GM12878 (cell line): ENCODE measurements around the gene RPL13A. TPM values are rescaled to one million over a fixed set of nuclear protein-coding genes. Genes with fewer than 3 reads are reported as not detected.

Source experiments
- ATAC-seq: fragments of 200-7000 bp; cut with Tn5 transposase; 3 replicates; pipeline ENCODE4 v1.9.1; 2020; ENCODE audit warnings: mild to moderate bottlenecking, moderate library complexity
- BruUV-seq: library from RNA; stranded (reverse); fragments of 400-500 nt; replicated peaks from 2 replicates; lab custom pipeline; 2021; lab: Mats Ljungman, UMichigan
- CTCF ChIA-PET: fragments of 300-600 bp; sonication (Branson Sonifier 250); formaldehyde crosslinking; extraction: SDS; loops from one replicate; lab custom pipeline; 2021; ENCODE audit warnings: inconsistent platforms; lab: Yijun Ruan, JAX
- POLR2A ChIA-PET: fragments of 350-600 bp; formaldehyde crosslinking; extraction: SDS; loops from one replicate; lab custom pipeline; 2021; ENCODE audit warnings: inconsistent platforms; lab: Charles Lee
- RAD21 ChIA-PET: fragments of 300-600 bp; sonication (Branson Sonifier 250); formaldehyde crosslinking; loops from one replicate; lab custom pipeline; 2023; ENCODE audit warnings: antibody characterized with exemption; ENCODE audit not compliant: unreplicated experiment; lab: Charles Lee
- SMC1A ChIA-PET: fragments of 300-600 bp; sonication (Branson Sonifier 250); formaldehyde crosslinking; loops from one replicate; lab custom pipeline; 2023; ENCODE audit not compliant: unreplicated experiment, uncharacterized antibody; lab: Charles Lee
- DNase-seq: peaks from one replicate; pipeline ENCODE4 v3.0.0-alpha.2; 2011; ENCODE audit warnings: low read depth, low spot score
- FAIRE-seq: peaks from 3 replicates; lab custom pipeline; 2011; peaks lifted over from hg19 to GRCh38; lab: Jason Lieb, UNC
- H2AFZ ChIP-seq: 2 replicates; pipeline ENCODE4 v1.6.0; 2011; ENCODE audit warnings: low read depth, low read length, control low read depth; ENCODE audit not compliant: control insufficient read depth
- H3K27ac ChIP-seq: 2 replicates; pipeline ENCODE4 v1.5.1; 2011; ENCODE audit warnings: control low read depth; ENCODE audit not compliant: control insufficient read depth, insufficient read depth
- H3K27me3 ChIP-seq, 2 experiments: replicated peaks in 1 of 2; 2 replicates each; pipeline versions ENCODE4 v1.6.0 to v1.6.1; 2011; ENCODE audit warnings: low read length in 1 of 2; ENCODE audit not compliant: control insufficient read depth in 2 of 2, insufficient read depth in 2 of 2
- H3K36me3 ChIP-seq, 2 experiments: 2 replicates each; pipeline ENCODE4 v1.5.1; 2011; ENCODE audit warnings: low read length in 1 of 2; ENCODE audit not compliant: control insufficient read depth in 2 of 2, insufficient read depth in 2 of 2
- H3K4me1 ChIP-seq: 2 replicates; pipeline ENCODE4 v1.6.1; 2011; ENCODE audit warnings: mild to moderate bottlenecking, low read length, moderate library complexity, mixed read lengths; ENCODE audit not compliant: control insufficient read depth, insufficient read depth
- H3K4me2 ChIP-seq: 2 replicates; pipeline ENCODE4 v1.6.0; 2011; ENCODE audit warnings: control low read depth; ENCODE audit not compliant: control insufficient read depth, insufficient read depth
- H3K4me3 ChIP-seq: fragments of 200-600 bp; sonication (generic); 2 replicates; pipeline ENCODE4 v1.5.1; 2016
- H3K79me2 ChIP-seq: 2 replicates; pipeline ENCODE4 v1.6.0; 2011; ENCODE audit warnings: low read length; ENCODE audit not compliant: control insufficient read depth, insufficient read depth
- H3K9ac ChIP-seq: 2 replicates; pipeline ENCODE4 v1.8.0; 2011; ENCODE audit warnings: low read length, control low read depth, mixed read lengths; ENCODE audit not compliant: control insufficient read depth, insufficient read depth
- H3K9me3 ChIP-seq: replicated peaks from 3 replicates; pipeline ENCODE4 v1.5.1; 2011; ENCODE audit warnings: mild to moderate bottlenecking, low read length; ENCODE audit not compliant: control insufficient read depth, insufficient read depth
- H4K20me1 ChIP-seq: 2 replicates; pipeline ENCODE4 v1.6.0; 2011; ENCODE audit not compliant: control insufficient read depth, insufficient read depth
- CBX3 ChIP-seq: fragments of 200-600 bp; sonication (generic); IDR thresholded peaks from 2 replicates; pipeline ENCODE4 v1.6.1; 2016; ENCODE audit warnings: low read depth, borderline replicate concordance
- CREB1 ChIP-seq: IDR thresholded peaks from 2 replicates; pipeline ENCODE4 v1.6.1; 2012; ENCODE audit warnings: low read depth, mild to moderate bottlenecking, inconsistent platforms
- EGR1 ChIP-seq, 2 experiments: IDR thresholded peaks; 1 replicate in 1 of 2; 2 replicates in 1 of 2; pipeline ENCODE4 v1.6.1; 2011 to 2012; ENCODE audit warnings: low read depth in 2 of 2, low read length in 2 of 2, borderline replicate concordance in 1 of 2, mild to moderate bottlenecking in 1 of 2, moderate library complexity in 1 of 2
- NFXL1 ChIP-seq: fragments of 450-650 bp; IDR thresholded peaks from 2 replicates; pipeline ENCODE4 v1.6.1; 2017; ENCODE audit warnings: antibody characterized with exemption, mild to moderate bottlenecking, borderline replicate concordance
- NR2C2 ChIP-seq: IDR thresholded peaks from 2 replicates; pipeline ENCODE4 v1.6.1; 2011; ENCODE audit warnings: borderline replicate concordance, low read depth; ENCODE audit not compliant: control insufficient read depth, insufficient read length
- PML ChIP-seq: IDR thresholded peaks from 2 replicates; pipeline ENCODE4 v1.6.1; 2012; ENCODE audit warnings: low read length, inconsistent platforms
- RAD21 ChIP-seq: IDR thresholded peaks from 2 replicates; pipeline ENCODE4 v1.6.1; 2011; ENCODE audit warnings: mild to moderate bottlenecking, low read depth, low read length, moderate library complexity; ENCODE audit not compliant: insufficient read depth
- RB1 ChIP-seq: fragments of 450-650 bp; formaldehyde crosslinking; IDR thresholded peaks from 2 replicates; pipeline ENCODE4 v1.6.1; 2017; ENCODE audit warnings: mild to moderate bottlenecking, borderline replicate concordance
- SMAD5 ChIP-seq: IDR thresholded peaks from 2 replicates; pipeline ENCODE4 v1.6.1; 2016; ENCODE audit warnings: antibody characterized with exemption, low read depth
- SPI1 ChIP-seq: IDR thresholded peaks from 2 replicates; pipeline ENCODE4 v1.6.1; 2011; ENCODE audit warnings: low read depth, mild to moderate bottlenecking, low read length, moderate library complexity, borderline replicate concordance; ENCODE audit not compliant: insufficient read depth
- YY1 ChIP-seq: IDR thresholded peaks from 2 replicates; pipeline ENCODE4 v1.6.1; 2011; ENCODE audit warnings: low read depth, mild to moderate bottlenecking, low read length
- ZNF24 ChIP-seq: fragments of 450-650 bp; IDR thresholded peaks from 2 replicates; pipeline ENCODE4 v1.6.1; 2017; ENCODE audit warnings: antibody characterized with exemption, mild to moderate bottlenecking
- WGBS: methylation state at CpG from one replicate; pipeline ENCODE4 v1.1.6; 2016; ENCODE audit warnings: low lambda C conversion rate; ENCODE audit not compliant: insufficient replicate concordance, insufficient coverage; ENCODE audit errors: missing lambda C conversion rate; 5-methylcytosine and 5-hydroxymethylcytosine counted together
- in situ Hi-C: fragments of 300-500 bp; cut with MboI; formaldehyde crosslinking; loops from 9 replicates; pipeline ENCODE4 v1.14.3; 2018; ENCODE audit warnings: mixed read lengths
- intact Hi-C: fragments of 100-400 bp; cut with micrococcal nuclease; formaldehyde crosslinking; loops from one replicate; pipeline ENCODE4 v1.14.2; 2022; ENCODE audit not compliant: unreplicated experiment
- polyA plus RNA-seq, 11 experiments: library from polyadenylated mRNA; depleted of rRNA in 4 of 11; unstranded in 6 of 11; stranded (reverse) in 5 of 11; fragments of >200 nt; fragmentation: Nextera tagmentation in 4 of 11; fragmentation: Illumina TruSeq in 1 of 11; extraction: Ambion mirVana in 4 of 11; extraction: Trizol in 1 of 11; gene quantifications; 1 replicate in 1 of 11; 2 replicates in 10 of 11; pipeline versions ENCODE4 v1.2.1 to v1.2.3, GENCODE V29; 2011 to 2016; ENCODE audit warnings: inconsistent platforms in 2 of 11, missing spikeins in 2 of 11, low read depth in 1 of 11
- total RNA-seq, 4 experiments: library from RNA; depleted of rRNA in 3 of 4; stranded (reverse); fragments of >200 nt in 3 of 4; fragmentation: Illumina TruSeq in 1 of 4; extraction: Trizol in 1 of 4; gene quantifications; 2 replicates each; pipeline versions ENCODE4 v1.2.1 to v1.2.3, GENCODE V29; 2013 to 2021
- TF ChIP-seq, protein P1 (sequence below): fragments of 450-650 bp; conservative IDR thresholded peaks from 2 replicates; pipeline ENCODE4 v1.6.1; 2017; ENCODE audit warnings: mild to moderate bottlenecking, moderate library complexity
- TF ChIP-seq, protein P2 (sequence below), 3 experiments: IDR thresholded peaks in 2 of 3; conservative IDR thresholded peaks in 1 of 3; 2 replicates each; pipeline ENCODE4 v1.5.1; 2011; ENCODE audit warnings: low read depth in 3 of 3, low read length in 3 of 3, mild to moderate bottlenecking in 3 of 3, control low read depth in 2 of 3, moderate library complexity in 2 of 3, inconsistent platforms in 1 of 3, mixed read lengths in 1 of 3; ENCODE audit not compliant: control insufficient read depth in 2 of 3, insufficient read depth in 1 of 3; ENCODE audit errors: extremely low read depth in 1 of 3
- TF ChIP-seq, protein P3 (sequence below): fragments of 450-650 bp; IDR thresholded peaks from 2 replicates; pipeline ENCODE4 v1.6.1; 2017; ENCODE audit warnings: mild to moderate bottlenecking, moderate library complexity

RPL13A gene
- total and polyA plus RNA-seq, 10 of the 15 experiments (the other 5 are each of a cell fraction or from before 2014, with no cell fraction given): 1,426 to 8,961 (median 4,266) TPM

DNA sequence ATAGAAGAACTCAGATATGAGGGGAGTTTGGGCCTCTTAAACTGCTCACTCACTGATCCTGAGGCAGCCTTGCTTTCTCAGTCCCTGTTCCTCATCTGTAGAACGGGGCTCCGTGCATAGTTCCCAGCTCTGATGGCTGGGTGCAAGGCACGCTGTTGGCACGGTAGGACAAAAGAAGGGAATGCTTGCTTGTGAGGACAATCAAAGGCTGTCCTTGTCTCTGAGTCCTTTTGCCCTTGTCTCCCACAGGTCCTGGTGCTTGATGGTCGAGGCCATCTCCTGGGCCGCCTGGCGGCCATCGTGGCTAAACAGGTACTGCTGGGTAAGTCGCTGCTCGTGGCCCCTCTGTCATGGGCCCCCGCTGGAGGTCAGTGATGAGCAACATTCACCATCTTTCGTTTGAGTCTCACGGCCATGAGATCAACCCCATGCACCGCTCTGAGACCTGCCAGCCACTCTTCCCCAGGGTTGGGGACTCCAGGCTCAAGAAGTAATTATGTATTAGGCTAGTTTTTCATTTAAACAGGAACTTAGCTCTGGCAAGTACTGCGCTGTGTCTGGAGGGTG, 2.3 kb downstream of the RPL13A start:
- no TSS peak for BruUV-seq
- Histone ChIP-seq H3K4me2 (peak overlapping the region; percentile 91), H2AFZ (no peak overlapping the region), H3K9ac (peak overlapping the region; percentile 95), H3K27ac (peak overlapping the region; percentile 83), H3K4me1 (peaks cover 16% of the 10 kb centered on the region), H3K27me3 (no peaks in the 10 kb centered on the region), H3K79me2 (peaks cover 41% of the 10 kb centered on the region), H3K36me3 (peaks cover 26 to 40% of the 10 kb centered on the region in 2 experiments), H4K20me1 (peaks cover 13% of the 10 kb centered on the region), H3K4me3 (peak overlapping the region; percentile 97), H3K9me3 (no peaks in the 10 kb centered on the region; the same call in 2 of the 3 replicates)
- ATAC-seq (peak; percentile 59), DNase-seq (no peak), FAIRE-seq (no peak)
- WGBS: 1% methylated on average over 15 of the region's 15 CpGs
- intact Hi-C loops (loop anchor here (5.0 kb wide), 1 partner anchor 383 kb away; no protein-coding TSS in a partner anchor), in situ Hi-C loops (no loop called here)
- ChIA-PET POLR2A (interaction anchor here (0.6 to 2.7 kb wide), 2 partner anchors 9 to 79 kb away, joined by 4 to 11 read pairs; no protein-coding TSS in a partner anchor), RAD21 (interaction anchor here (1.3 kb wide), 1 partner anchor 57 kb away, joined by 4 read pairs; no protein-coding TSS in a partner anchor), SMC1A (no interaction called here), CTCF (interaction anchor here (0.9 to 1.5 kb wide), 5 partner anchors 15 to 151 kb away, joined by 3 to 6 read pairs (median 5); partner anchors contain the start of gene RRAS)
- no peak for TF ChIP-seq CBX3
- no peak for TF ChIP-seq NR2C2
- TF ChIP-seq NFXL1: no peak
- TF ChIP-seq RB1: no peak
- peak; percentile 79 for TF ChIP-seq SMAD5
- no peak for TF ChIP-seq PML
- 0 out of 2 replicates have a peak, but pooled peaks have one; percentile 1 for TF ChIP-seq CREB1
- TF ChIP-seq, protein P1, sequence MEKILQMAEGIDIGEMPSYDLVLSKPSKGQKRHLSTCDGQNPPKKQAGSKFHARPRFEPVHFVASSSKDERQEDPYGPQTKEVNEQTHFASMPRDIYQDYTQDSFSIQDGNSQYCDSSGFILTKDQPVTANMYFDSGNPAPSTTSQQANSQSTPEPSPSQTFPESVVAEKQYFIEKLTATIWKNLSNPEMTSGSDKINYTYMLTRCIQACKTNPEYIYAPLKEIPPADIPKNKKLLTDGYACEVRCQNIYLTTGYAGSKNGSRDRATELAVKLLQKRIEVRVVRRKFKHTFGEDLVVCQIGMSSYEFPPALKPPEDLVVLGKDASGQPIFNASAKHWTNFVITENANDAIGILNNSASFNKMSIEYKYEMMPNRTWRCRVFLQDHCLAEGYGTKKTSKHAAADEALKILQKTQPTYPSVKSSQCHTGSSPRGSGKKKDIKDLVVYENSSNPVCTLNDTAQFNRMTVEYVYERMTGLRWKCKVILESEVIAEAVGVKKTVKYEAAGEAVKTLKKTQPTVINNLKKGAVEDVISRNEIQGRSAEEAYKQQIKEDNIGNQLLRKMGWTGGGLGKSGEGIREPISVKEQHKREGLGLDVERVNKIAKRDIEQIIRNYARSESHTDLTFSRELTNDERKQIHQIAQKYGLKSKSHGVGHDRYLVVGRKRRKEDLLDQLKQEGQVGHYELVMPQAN: 0 out of 2 replicates have a peak, but pooled peaks have one; percentile 32
- TF ChIP-seq, protein P2, sequence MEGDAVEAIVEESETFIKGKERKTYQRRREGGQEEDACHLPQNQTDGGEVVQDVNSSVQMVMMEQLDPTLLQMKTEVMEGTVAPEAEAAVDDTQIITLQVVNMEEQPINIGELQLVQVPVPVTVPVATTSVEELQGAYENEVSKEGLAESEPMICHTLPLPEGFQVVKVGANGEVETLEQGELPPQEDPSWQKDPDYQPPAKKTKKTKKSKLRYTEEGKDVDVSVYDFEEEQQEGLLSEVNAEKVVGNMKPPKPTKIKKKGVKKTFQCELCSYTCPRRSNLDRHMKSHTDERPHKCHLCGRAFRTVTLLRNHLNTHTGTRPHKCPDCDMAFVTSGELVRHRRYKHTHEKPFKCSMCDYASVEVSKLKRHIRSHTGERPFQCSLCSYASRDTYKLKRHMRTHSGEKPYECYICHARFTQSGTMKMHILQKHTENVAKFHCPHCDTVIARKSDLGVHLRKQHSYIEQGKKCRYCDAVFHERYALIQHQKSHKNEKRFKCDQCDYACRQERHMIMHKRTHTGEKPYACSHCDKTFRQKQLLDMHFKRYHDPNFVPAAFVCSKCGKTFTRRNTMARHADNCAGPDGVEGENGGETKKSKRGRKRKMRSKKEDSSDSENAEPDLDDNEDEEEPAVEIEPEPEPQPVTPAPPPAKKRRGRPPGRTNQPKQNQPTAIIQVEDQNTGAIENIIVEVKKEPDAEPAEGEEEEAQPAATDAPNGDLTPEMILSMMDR (IDR thresholded peaks at IDR 0.05 in 2 of 3, conservative IDR thresholded peaks at IDR 0.05 in 1 of 3; ENCODE audit: control insufficient read depth in 2 of 3, extremely low read depth in 1 of 3, insufficient read depth in 1 of 3, low read depth in 3 of 3, low read length in 3 of 3): peak; percentile 49 to 68 (median 66)
- TF ChIP-seq EGR1 (IDR thresholded peaks at IDR 0.05; ENCODE audit: borderline replicate concordance in 1 of 2, low read depth in 2 of 2, low read length in 2 of 2): no peak
- TF ChIP-seq SPI1: peak; percentile 29; the same call in 1 of the 2 replicates
- no peak for TF ChIP-seq RAD21
- TF ChIP-seq YY1: peak; percentile 91
- TF ChIP-seq, protein P3, sequence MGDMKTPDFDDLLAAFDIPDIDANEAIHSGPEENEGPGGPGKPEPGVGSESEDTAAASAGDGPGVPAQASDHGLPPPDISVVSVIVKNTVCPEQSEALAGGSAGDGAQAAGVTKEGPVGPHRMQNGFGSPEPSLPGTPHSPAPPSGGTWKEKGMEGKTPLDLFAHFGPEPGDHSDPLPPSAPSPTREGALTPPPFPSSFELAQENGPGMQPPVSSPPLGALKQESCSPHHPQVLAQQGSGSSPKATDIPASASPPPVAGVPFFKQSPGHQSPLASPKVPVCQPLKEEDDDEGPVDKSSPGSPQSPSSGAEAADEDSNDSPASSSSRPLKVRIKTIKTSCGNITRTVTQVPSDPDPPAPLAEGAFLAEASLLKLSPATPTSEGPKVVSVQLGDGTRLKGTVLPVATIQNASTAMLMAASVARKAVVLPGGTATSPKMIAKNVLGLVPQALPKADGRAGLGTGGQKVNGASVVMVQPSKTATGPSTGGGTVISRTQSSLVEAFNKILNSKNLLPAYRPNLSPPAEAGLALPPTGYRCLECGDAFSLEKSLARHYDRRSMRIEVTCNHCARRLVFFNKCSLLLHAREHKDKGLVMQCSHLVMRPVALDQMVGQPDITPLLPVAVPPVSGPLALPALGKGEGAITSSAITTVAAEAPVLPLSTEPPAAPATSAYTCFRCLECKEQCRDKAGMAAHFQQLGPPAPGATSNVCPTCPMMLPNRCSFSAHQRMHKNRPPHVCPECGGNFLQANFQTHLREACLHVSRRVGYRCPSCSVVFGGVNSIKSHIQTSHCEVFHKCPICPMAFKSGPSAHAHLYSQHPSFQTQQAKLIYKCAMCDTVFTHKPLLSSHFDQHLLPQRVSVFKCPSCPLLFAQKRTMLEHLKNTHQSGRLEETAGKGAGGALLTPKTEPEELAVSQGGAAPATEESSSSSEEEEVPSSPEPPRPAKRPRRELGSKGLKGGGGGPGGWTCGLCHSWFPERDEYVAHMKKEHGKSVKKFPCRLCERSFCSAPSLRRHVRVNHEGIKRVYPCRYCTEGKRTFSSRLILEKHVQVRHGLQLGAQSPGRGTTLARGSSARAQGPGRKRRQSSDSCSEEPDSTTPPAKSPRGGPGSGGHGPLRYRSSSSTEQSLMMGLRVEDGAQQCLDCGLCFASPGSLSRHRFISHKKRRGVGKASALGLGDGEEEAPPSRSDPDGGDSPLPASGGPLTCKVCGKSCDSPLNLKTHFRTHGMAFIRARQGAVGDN: peak; percentile 53; the same call in 1 of the 2 replicates
- no peak for TF ChIP-seq ZNF24
